ENCODE data around the gene SYNGR1.

The SYNGR1 gene

DNA sequence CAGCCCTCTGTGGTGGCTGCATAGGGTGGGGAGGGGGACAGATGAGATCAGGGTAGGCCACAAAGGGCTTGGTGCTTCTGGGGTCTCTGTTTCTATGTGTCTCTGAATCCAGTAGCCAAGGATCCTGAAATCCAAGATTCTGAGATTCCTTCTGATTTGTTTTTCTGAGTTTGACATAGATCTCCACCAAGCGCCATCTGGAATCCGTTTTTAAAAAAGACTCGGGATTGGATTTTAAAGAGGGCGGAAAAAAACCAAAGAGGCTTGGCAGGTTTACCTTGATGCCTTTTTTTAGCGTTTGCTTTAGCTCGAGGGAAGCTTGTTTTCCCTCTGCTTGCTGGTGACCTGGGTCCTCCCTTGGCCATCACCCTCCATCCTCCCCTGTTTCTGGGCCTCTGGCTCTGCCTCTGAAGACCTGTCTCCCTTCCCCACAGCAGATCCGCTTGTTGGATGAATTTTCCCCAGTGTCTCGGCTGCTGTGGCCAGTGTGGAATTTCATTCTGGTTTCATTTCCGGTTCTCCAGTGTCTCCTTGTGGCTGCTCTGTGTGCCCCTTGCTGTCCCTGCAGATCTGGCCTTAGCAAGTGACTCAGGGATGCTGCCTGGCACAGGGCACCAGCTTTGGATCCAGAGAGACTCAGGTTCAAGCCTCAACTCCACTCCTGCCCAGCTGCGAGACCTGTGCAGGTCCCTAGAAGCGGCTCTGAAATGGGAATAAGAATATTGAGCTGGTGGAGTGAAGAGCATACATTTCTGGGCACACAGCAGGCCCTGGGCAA lies 15.1 kb downstream of the SYNGR1 start:
- H3K4me3 Mint-ChIP-seq, result no peak overlapping the region
- no peak overlapping the region for H3K27ac Mint-ChIP-seq
- H3K4me1 Mint-ChIP-seq (ENCODE audit: low read depth), result peaks cover 1% of the 10 kb centered on the region
- no peaks in the 10 kb centered on the region for H3K9me3 Mint-ChIP-seq
- DNase-seq, result no peak
- no peaks in the 10 kb centered on the region for H3K36me3 Mint-ChIP-seq (ENCODE audit: low read depth)
- H3K27me3 Mint-ChIP-seq, result no peaks in the 10 kb centered on the region

DNA sequence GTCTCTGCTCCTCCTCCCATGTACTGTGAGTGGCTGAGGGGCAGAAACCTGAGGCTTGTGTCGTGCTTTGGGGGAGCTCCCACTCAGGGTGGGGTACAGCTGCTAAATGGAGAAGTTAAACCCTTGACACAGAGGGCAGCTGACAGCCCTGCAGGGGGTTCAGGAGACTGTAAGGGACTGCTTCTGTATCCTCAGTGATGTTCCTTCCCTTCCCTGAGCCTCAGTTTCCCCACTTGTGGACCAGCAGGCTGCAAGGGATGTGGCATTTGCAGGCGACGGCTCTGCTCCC lies 15.6 kb downstream of the SYNGR1 start:
- Mint-ChIP-seq H3K27ac (no peak overlapping the region), H3K9me3 (no peaks in the 10 kb centered on the region), H3K27me3 (no peaks in the 10 kb centered on the region), H3K4me3 (no peak overlapping the region), H3K36me3 (ENCODE audit: low read depth) (no peaks in the 10 kb centered on the region), H3K4me1 (ENCODE audit: low read depth) (peaks cover 1% of the 10 kb centered on the region)
- DNase-seq, result no peak

DNA sequence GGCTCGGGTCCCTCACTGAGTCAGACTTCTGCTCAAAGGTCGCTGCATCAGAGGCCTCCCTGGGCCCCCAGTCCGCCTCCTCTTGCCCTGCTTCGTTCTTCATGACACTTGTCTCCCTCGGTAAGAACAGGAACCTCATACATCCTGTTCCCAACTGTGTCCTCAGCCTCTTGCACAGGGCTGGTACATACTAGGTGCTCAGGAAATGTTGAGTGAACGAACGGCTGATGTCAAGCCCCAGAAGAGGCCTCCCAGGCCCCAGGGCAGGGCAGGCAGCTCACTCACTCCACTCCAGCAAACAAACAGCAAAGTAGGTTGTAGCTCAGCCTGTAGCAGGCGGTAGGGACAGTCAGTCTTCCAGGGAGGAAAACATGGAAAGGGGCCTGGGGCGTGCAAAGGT lies 17.2 kb downstream of the SYNGR1 start:
- DNase-seq, result no peak
- Mint-ChIP-seq H3K36me3 (ENCODE audit: low read depth) (no peaks in the 10 kb centered on the region), H3K27ac (peak overlapping the region; percentile 19), H3K9me3 (no peaks in the 10 kb centered on the region), H3K4me3 (no peak overlapping the region), H3K4me1 (ENCODE audit: low read depth) (peaks cover 1% of the 10 kb centered on the region), H3K27me3 (no peaks in the 10 kb centered on the region)

DNA sequence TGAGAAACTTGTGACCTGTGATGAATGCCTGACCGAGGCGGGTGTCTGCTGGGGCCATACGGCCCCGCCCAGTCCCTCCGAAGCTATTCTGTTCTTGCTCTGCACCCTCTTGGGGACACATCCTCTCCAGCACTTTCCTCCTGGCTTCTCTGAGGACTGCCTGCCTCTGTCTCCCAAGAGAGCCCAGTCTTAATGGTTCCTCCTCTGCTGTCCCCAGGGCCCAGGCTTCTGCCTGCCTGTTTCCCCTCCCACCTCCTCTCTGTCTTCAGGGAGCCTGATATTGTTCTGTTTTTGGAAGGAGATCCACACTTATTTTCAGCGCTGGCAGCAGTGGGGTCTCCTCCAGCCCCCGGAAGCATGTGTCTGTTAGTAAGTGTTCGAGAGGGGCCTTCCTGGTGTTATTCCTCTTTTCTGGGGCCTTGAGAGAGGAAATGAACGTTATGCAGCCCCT lies 18.7 kb downstream of the SYNGR1 start:
- no peak for DNase-seq
- Mint-ChIP-seq H3K36me3 (ENCODE audit: low read depth) (no peaks in the 10 kb centered on the region), H3K4me1 (ENCODE audit: low read depth) (peaks cover 1% of the 10 kb centered on the region), H3K27me3 (no peaks in the 10 kb centered on the region), H3K4me3 (no peak overlapping the region), H3K9me3 (no peaks in the 10 kb centered on the region), H3K27ac (no peak overlapping the region)

DNA sequence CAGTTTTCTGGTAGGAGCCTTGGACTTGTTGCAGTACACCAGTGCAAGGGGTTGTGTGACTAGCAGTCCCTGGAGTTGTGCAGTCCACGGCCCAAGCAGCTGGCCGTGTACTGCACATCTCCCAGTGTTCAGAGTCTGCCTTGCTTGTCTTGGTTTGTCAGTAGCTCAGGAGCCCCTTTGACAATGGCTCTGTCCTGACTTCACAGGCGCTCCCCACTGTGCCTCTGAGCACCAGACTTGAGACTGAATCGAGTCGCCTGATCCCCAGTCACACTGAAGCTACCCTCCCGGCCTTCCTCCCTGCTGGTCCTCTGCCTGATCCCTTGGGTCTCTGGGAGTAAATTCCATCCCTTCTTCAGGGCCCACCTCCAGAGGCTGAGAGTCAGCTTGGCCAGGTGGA lies 19.4 kb downstream of the SYNGR1 start:
- Mint-ChIP-seq H3K36me3 (ENCODE audit: low read depth) (no peaks in the 10 kb centered on the region), H3K27ac (no peak overlapping the region), H3K27me3 (no peaks in the 10 kb centered on the region), H3K9me3 (no peaks in the 10 kb centered on the region), H3K4me3 (no peak overlapping the region), H3K4me1 (ENCODE audit: low read depth) (peaks cover 1% of the 10 kb centered on the region)
- DNase-seq, result no peak

DNA sequence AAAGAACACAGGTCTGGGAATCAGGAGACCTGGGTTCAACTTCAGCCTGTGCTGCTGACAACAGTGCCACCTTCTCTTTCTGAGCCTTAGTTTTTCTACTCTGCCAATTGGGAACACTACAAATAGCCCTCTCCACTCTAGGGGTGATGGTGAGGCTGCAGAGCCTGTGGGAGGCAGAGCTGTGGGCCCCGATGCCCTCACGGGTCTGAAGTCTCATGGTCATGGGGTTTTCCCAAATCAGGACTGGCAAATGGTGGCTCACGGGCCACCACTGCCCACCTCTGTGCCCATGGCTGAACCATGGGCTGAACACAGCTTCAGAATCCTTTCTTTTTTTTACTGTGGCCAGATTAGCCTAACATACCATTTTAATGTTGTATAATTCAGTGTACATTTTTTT lies 19.8 kb downstream of the SYNGR1 start:
- H3K9me3 Mint-ChIP-seq, result no peaks in the 10 kb centered on the region

DNA sequence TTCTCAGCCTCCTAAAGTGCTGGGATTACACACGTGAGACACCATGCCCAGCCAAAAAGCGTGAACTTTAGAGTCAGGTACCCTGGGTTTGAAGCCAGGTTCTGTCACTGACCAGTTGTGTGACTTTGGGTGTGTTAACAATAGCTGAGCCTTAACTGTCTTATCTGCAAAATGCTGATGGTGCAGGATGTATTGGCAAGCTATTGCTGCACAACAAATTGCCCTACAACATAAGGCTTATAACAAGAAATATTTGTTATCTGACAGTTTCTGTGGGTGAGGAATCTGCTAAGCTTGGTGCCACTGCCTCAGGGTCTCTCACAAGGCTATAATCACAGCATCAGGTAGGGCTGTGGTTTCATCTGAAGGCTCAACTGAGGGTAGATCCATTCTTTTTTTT lies 21.9 kb downstream of the SYNGR1 start:
- no peaks in the 10 kb centered on the region for H3K27me3 Mint-ChIP-seq
- no peaks in the 10 kb centered on the region for H3K9me3 Mint-ChIP-seq
- H3K4me1 Mint-ChIP-seq (ENCODE audit: low read depth), result peaks cover 1% of the 10 kb centered on the region
- DNase-seq, result no peak
- H3K4me3 Mint-ChIP-seq, result no peak overlapping the region
- no peak overlapping the region for H3K27ac Mint-ChIP-seq
- H3K36me3 Mint-ChIP-seq (ENCODE audit: low read depth), result no peaks in the 10 kb centered on the region

More for the DNA sequence above, 19.8 kb downstream of the SYNGR1 start:
- no peaks in the 10 kb centered on the region for H3K27me3 Mint-ChIP-seq
- H3K36me3 Mint-ChIP-seq (ENCODE audit: low read depth), result no peaks in the 10 kb centered on the region
- H3K27ac Mint-ChIP-seq, result no peak overlapping the region
- H3K4me3 Mint-ChIP-seq, result no peak overlapping the region
- no peak for DNase-seq
- peaks cover 1% of the 10 kb centered on the region for H3K4me1 Mint-ChIP-seq (ENCODE audit: low read depth)

DNA sequence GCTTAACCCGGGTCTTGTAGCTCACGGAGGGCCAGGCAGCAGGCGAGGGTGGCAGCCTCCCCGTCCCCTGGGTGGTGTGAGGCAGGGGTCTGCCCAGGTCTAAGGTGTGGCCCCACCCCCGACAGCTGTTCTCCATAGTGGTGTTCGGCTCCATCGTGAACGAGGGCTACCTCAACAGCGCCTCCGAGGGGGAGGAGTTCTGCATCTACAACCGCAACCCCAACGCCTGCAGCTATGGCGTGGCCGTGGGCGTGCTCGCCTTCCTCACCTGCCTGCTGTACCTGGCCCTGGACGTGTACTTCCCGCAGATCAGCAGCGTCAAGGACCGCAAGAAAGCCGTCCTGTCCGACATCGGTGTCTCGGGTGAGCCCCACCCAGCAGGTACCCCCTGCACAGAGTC lies 24.4 kb downstream of the SYNGR1 start:
- Mint-ChIP-seq H3K4me1 (ENCODE audit: low read depth) (no peaks in the 10 kb centered on the region), H3K4me3 (no peak overlapping the region), H3K9me3 (no peaks in the 10 kb centered on the region), H3K36me3 (ENCODE audit: low read depth) (no peaks in the 10 kb centered on the region), H3K27me3 (no peaks in the 10 kb centered on the region), H3K27ac (no peak overlapping the region)
- no peak for DNase-seq

DNA sequence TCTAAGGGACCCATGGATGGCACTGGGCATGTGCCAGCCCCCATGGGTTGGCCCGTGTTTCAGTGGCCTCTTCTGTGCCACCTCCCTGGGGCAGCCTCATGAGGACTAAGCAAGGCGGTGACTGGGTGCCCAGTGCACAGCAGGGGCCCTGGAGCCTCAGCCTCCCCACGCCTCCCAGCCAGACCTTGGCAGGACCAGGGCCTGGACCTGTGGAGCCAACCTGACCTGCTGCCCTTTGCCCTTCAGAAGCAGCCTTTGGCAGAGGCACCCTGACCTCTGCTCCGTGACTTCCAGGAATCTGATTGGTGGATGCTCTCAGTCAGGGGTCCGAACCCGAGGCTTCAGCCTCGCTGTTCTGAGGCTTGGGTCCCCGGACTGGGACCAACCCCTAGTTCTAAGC lies 25.0 kb downstream of the SYNGR1 start:
- H3K4me1 Mint-ChIP-seq (ENCODE audit: low read depth), result no peaks in the 10 kb centered on the region

DNA sequence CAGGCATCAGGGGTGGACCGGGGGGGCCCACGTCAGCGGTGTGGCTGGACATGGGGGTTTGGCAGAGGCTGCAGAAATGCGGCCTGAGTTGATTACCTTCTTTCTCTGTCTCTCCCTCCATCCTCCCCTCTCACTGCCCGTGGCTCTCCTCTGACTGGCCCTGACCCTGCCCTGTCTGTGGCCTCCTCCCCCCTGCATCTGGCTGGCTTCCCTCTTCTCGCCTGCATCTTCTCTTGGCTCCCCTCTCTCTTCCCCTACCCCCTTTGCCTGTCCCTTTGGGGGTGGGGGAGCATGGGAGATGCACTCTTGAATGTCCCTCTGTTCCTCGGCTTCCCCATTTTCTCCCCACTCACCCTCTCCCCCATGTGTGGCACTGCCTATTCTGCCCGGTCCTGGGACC lies 25.9 kb downstream of the SYNGR1 start:
- Mint-ChIP-seq H3K36me3 (ENCODE audit: low read depth) (no peaks in the 10 kb centered on the region), H3K4me3 (no peak overlapping the region)
- DNase-seq, result no peak

More for the DNA sequence above, 25.0 kb downstream of the SYNGR1 start:
- no peaks in the 10 kb centered on the region for H3K36me3 Mint-ChIP-seq (ENCODE audit: low read depth)
- H3K9me3 Mint-ChIP-seq, result no peaks in the 10 kb centered on the region
- no peaks in the 10 kb centered on the region for H3K27me3 Mint-ChIP-seq
- DNase-seq, result no peak
- H3K27ac Mint-ChIP-seq, result no peak overlapping the region
- H3K4me3 Mint-ChIP-seq, result no peak overlapping the region

DNA sequence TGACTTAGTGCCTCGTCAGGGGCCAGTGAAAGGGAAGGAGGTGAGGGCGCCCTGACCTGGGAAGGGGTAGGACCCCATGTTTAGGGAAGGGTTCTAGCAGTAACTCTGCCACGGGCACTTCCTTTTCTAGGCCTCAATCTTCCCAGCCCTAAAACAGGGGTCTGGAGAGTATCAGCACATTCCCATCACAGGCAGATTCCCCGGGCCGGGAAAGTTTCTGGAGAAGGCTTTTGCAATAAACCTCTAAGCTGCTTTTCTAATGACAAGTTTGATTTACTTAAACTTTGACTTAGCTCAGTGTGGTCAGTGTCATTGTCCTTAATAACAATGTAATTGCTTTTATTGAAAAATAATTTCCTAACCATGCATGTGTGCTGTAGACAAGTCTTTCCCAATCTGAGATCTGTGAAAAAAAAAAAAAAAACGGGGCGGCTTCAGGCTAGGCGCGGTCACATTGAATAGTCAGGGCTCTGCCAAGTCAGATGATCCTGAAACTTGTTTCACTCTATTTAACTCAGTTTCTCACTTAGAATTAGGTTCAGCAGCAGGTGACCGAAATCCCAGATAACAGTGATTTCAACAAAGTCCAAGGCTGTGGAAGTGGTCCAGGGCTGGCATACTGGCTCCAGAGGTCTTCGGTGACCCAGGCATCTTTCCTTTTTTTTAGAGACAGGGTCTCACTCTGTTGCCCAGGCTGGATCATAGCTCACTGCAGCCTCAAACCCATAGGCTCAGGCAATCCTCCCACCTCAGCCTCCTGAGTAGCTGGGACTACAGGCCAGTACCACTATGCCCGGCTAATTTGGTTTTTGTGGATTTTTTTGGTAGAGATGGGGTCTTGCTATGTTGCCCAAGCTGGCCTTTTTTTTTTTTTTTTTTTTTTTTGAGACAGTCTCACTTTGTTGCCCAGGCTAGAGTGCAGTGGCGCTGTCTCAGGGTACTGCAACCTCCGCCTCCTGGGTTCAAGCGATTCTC lies 30.3 kb downstream of the SYNGR1 start:
- no peaks in the 10 kb centered on the region for H3K9me3 Mint-ChIP-seq

More for the DNA sequence above, 25.9 kb downstream of the SYNGR1 start:
- Mint-ChIP-seq H3K9me3 (no peaks in the 10 kb centered on the region), H3K4me1 (ENCODE audit: low read depth) (no peaks in the 10 kb centered on the region), H3K27me3 (no peaks in the 10 kb centered on the region), H3K27ac (no peak overlapping the region)

DNA sequence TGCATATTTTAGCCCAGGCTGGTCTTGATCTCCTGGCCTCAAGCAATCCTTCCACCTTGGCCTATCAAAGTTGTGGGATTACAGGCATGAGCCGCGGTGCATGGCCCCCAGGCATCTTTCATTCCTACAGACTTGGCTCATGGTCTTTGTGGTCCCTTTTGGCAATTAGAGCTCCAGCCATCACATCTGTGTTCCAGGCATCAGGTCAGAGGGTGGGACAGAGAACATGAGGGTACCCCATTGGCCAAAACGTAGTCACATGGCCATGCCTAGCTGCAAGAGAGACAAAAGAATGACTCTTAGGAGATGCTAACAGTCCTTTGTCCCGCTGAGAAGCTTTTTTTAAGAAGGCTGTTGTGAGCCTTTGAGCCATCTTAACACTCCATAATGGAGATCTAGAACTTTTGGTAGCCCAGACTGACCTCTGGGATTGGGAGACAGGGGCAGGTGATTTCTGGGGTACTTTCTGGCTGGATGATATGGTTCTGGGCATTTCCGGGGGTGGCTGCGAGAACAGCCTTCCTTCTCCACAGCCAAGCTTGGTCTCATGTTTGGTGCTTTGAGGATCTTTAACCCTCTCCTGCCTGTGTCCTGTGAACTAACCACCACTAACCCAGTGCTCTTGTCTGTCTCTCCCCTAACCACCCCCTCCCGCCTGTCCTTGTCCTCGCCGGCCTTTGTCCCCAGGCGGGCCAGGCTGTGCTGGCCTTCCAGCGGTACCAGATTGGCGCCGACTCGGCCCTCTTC lies 31.4 kb downstream of the SYNGR1 start:
- Mint-ChIP-seq H3K36me3 (ENCODE audit: low read depth) (peaks cover 1% of the 10 kb centered on the region), H3K27me3 (no peaks in the 10 kb centered on the region), H3K9me3 (no peaks in the 10 kb centered on the region), H3K4me3 (no peak overlapping the region), H3K27ac (no peak overlapping the region), H3K4me1 (ENCODE audit: low read depth) (no peaks in the 10 kb centered on the region)
- no peak for DNase-seq

More for the DNA sequence above, 30.3 kb downstream of the SYNGR1 start:
- H3K27me3 Mint-ChIP-seq, result no peaks in the 10 kb centered on the region
- no peak overlapping the region for H3K27ac Mint-ChIP-seq
- H3K36me3 Mint-ChIP-seq (ENCODE audit: low read depth), result no peaks in the 10 kb centered on the region
- no peak overlapping the region for H3K4me3 Mint-ChIP-seq
- no peaks in the 10 kb centered on the region for H3K4me1 Mint-ChIP-seq (ENCODE audit: low read depth)
- no peak for DNase-seq

DNA sequence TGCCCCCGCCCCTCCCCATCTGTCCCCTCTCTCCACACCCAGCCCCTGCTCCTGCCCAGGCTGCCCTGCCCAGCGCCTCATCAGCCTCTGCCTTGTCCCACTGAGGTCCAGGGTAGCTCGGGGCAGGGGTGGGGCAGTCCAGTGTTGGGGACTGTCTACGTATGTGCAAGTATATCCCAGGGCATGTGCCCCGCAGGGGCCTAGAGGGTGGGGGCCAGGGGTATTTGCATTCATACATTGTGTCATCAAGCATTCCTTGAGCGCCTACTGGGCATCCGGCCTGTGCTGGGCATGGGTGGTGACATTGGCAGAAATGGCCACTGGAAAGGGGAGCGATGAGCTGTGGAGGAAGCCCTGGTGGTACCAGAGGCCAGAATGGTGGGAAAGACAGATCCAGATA lies 32.1 kb downstream of the SYNGR1 start:
- H3K27me3 Mint-ChIP-seq, result no peaks in the 10 kb centered on the region
- no peaks in the 10 kb centered on the region for H3K9me3 Mint-ChIP-seq
- DNase-seq, result no peak
- no peak overlapping the region for H3K27ac Mint-ChIP-seq
- H3K4me1 Mint-ChIP-seq (ENCODE audit: low read depth), result peaks cover 1% of the 10 kb centered on the region
- H3K4me3 Mint-ChIP-seq, result no peak overlapping the region
- peaks cover 1% of the 10 kb centered on the region for H3K36me3 Mint-ChIP-seq (ENCODE audit: low read depth)

DNA sequence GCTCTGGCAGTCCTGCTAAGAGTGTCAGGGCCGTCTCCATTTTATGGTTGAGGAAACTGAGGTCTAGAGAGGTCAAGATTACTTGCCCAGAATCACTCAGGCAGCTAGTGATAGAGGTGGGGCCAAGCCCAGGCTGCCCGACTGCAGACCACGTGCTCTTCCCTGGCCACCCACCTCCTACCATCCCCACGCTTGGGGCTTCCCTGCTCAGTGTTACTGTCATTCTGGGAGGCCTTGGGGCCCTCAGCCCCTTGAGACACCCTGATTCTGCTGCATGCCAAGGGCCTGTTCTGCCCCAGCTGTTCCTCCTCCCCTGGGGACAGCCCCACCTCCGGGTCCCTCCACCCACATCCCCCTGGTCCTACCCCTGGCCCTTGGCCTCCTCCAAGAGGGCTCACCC lies 32.6 kb downstream of the SYNGR1 start:
- peaks cover 6% of the 10 kb centered on the region for H3K4me1 Mint-ChIP-seq (ENCODE audit: low read depth)
- no peak for DNase-seq
- no peak overlapping the region for H3K27ac Mint-ChIP-seq
- peaks cover 1% of the 10 kb centered on the region for H3K36me3 Mint-ChIP-seq (ENCODE audit: low read depth)
- no peak overlapping the region for H3K4me3 Mint-ChIP-seq
- no peaks in the 10 kb centered on the region for H3K9me3 Mint-ChIP-seq
- no peaks in the 10 kb centered on the region for H3K27me3 Mint-ChIP-seq

Measured in activated T-cell treated with anti-CD3 and anti-CD28 coated beads, Interleukin-2, amount 50 U/mL, for 24 hours (primary cell).